Measurements from ENCODE around the gene KRT86.

DNA sequence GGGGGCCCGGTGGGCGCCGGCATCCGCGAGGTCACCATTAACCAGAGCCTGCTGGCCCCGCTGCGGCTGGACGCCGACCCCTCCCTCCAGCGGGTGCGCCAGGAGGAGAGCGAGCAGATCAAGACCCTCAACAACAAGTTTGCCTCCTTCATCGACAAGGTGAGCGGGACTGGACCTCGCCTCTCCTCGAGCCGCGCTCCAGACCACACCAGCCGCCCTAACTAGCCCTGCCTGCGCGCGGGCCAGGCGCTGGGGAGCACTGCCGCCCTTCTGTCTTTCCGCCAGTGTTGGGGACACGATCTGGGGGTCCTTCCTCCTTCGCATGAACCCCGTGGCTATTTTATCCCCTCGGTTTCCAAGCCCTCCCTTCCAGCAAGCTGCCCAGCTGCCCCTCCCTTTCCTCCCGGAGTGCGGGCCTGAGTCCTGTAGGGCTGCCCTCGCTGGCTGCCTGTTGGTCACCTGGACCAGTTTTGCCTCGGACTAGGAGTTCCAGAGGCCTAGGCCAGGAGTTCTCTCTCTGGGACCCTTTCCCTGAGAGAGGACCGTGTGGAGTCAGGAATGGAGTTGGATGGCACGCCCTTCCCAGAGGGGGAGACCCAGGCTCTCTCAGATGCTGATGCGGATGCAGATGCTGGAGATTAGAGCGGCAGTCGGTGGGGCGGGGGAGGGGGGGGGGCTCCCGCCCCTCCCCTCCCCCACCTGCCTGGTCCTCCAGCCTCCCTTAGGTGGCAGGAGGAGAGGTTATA, 40.8 kb upstream of the KRT86 start:
- TF ChIP-seq POLR2A (IDR thresholded peaks at IDR 0.05; ENCODE audit: low read depth, low read length): no peak
- TF ChIP-seq TAF1 (IDR thresholded peaks at IDR 0.05; ENCODE audit: borderline replicate concordance, low read depth, low read length): no peak
- TF ChIP-seq POLR2AphosphoS5 (IDR thresholded peaks at IDR 0.05; ENCODE audit: low read depth, low read length): no peak

All from GM12892 (cell line).